Measurements from ENCODE around the gene CLCN6. TPM values are rescaled to one million over a fixed set of nuclear protein-coding genes. Genes with fewer than 3 reads are reported as not detected.

The CLCN6 gene
- total RNA-seq, 1 donor from 2014 or later: 56.3 TPM

DNA sequence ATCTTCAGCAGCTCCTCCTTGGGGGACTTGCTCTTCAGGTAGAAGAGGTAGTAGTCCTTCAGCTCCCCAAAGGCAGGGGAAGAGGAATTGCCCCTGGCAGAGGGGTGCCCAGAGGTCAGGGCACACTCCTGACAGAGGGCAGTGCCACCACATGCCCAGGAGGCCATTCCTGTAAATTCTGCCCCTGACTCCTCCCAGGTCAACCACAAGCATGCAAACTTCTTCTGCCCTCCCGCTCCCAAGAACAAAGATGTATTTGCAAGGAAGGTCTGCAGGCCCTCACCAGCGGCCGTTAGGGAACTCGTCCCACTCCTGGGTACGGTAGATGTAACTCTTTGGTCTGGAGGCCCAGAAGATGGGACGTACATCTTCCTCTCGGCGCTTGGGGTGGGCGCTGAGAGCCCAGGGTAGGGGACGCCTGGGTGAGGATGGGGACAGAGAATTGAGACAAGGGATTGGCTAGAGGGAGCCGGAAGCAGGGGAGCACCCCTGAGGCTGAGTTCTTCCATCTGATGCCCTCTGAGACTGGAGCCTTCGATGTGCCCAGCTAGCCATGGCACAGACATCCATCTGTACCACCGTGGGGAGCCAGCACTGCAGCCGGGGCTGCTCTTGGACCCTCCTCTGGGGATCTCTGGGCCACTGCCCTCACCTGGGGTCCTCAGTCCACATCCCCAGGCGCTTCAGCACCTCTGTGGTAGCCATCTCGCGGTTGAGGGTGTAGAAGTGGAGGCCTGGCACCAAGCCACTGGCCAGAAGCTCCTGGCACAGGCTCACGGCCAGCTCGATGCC is 11.3 kb upstream of the CLCN6 start:
- no peaks in the 10 kb centered on the region for H3K9me3 Mint-ChIP-seq
- TF ChIP-seq, protein P1, sequence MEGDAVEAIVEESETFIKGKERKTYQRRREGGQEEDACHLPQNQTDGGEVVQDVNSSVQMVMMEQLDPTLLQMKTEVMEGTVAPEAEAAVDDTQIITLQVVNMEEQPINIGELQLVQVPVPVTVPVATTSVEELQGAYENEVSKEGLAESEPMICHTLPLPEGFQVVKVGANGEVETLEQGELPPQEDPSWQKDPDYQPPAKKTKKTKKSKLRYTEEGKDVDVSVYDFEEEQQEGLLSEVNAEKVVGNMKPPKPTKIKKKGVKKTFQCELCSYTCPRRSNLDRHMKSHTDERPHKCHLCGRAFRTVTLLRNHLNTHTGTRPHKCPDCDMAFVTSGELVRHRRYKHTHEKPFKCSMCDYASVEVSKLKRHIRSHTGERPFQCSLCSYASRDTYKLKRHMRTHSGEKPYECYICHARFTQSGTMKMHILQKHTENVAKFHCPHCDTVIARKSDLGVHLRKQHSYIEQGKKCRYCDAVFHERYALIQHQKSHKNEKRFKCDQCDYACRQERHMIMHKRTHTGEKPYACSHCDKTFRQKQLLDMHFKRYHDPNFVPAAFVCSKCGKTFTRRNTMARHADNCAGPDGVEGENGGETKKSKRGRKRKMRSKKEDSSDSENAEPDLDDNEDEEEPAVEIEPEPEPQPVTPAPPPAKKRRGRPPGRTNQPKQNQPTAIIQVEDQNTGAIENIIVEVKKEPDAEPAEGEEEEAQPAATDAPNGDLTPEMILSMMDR (conservative IDR thresholded peaks at IDR 0.05): no peak
- H3K27ac Mint-ChIP-seq (ENCODE audit: unreplicated experiment): peak overlapping the region; percentile 12
- H3K4me3 Mint-ChIP-seq: no peak overlapping the region
- no peaks in the 10 kb centered on the region for H3K27me3 Mint-ChIP-seq (ENCODE audit: low read depth)
- DNase-seq (ENCODE audit: low read depth, low spot score): no peak
- no peaks in the 10 kb centered on the region for H3K36me3 Mint-ChIP-seq (ENCODE audit: low read depth)
- H3K4me1 Mint-ChIP-seq: no peaks in the 10 kb centered on the region

- H3K27ac Mint-ChIP-seq (ENCODE audit: unreplicated experiment): no peak overlapping the region
- no peaks in the 10 kb centered on the region for H3K36me3 Mint-ChIP-seq (ENCODE audit: low read depth)
- no peaks in the 10 kb centered on the region for H3K9me3 Mint-ChIP-seq
Observed at GRCh38 chr1:11795238-11795890, 10.6 kb upstream of the CLCN6 start.

DNA sequence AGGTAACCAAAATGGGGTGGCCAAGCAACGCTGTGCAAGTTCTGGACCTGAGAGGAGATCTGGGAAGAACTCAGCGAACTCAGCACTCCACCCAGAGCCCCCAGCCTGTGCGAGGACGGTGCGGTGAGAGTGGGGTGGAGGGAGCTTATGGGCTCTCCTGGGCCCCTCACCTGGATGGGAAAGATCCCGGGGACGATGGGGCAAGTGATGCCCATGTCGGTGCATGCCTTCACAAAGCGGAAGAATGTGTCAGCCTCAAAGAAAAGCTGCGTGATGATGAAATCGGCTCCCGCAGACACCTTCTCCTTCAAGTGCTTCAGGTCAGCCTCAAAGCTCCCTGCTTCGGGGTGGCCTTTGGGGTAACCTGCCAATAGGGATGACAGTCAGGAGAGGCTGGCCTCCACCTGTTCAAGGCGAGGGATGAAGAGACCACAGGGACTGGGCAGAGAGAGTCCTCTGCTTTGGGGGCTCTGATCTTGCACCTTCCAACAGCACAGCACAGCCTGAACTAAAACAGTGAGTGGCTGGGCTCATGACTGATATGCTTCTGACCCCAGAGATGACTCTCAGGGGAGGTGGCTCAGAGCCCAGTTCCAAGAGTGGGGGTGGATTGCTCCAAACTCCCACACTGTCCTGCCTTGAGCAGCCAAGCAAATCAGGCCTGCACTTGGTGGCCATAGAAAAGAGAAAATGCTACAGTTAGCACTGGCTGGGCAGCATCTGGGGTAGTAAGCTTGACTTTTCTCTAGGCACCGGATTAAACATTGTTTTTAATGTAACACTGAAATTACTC is 9.8 kb upstream of the CLCN6 start:
- Mint-ChIP-seq H3K27me3 (ENCODE audit: low read depth) (no peaks in the 10 kb centered on the region), H3K9me3 (no peaks in the 10 kb centered on the region), H3K36me3 (ENCODE audit: low read depth) (no peaks in the 10 kb centered on the region), H3K27ac (ENCODE audit: unreplicated experiment) (no peak overlapping the region), H3K4me3 (no peak overlapping the region), H3K4me1 (no peaks in the 10 kb centered on the region)
- TF ChIP-seq, protein P1 (conservative IDR thresholded peaks at IDR 0.05): no peak
- DNase-seq (ENCODE audit: low read depth, low spot score): no peak

More at GRCh38 chr1:11795238-11795890, 10.6 kb upstream of the CLCN6 start:
- no peaks in the 10 kb centered on the region for H3K27me3 Mint-ChIP-seq (ENCODE audit: low read depth)
- TF ChIP-seq, protein P1 (conservative IDR thresholded peaks at IDR 0.05): no peak
- H3K4me3 Mint-ChIP-seq: no peak overlapping the region
- DNase-seq (ENCODE audit: low read depth, low spot score): no peak
- H3K4me1 Mint-ChIP-seq: no peaks in the 10 kb centered on the region

- no peaks in the 10 kb centered on the region for H3K9me3 Mint-ChIP-seq
- H3K27me3 Mint-ChIP-seq (ENCODE audit: low read depth): no peaks in the 10 kb centered on the region
- H3K27ac Mint-ChIP-seq (ENCODE audit: unreplicated experiment): no peak overlapping the region
- TF ChIP-seq, protein P1 (conservative IDR thresholded peaks at IDR 0.05): no peak
- H3K4me3 Mint-ChIP-seq: peak overlapping the region; percentile 27
- DNase-seq (ENCODE audit: low read depth, low spot score): no peak
- H3K4me1 Mint-ChIP-seq: peaks cover 10% of the 10 kb centered on the region
- no peaks in the 10 kb centered on the region for H3K36me3 Mint-ChIP-seq (ENCODE audit: low read depth)
Observed at GRCh38 chr1:11797525-11798216, 8.3 kb upstream of the CLCN6 start.

DNA sequence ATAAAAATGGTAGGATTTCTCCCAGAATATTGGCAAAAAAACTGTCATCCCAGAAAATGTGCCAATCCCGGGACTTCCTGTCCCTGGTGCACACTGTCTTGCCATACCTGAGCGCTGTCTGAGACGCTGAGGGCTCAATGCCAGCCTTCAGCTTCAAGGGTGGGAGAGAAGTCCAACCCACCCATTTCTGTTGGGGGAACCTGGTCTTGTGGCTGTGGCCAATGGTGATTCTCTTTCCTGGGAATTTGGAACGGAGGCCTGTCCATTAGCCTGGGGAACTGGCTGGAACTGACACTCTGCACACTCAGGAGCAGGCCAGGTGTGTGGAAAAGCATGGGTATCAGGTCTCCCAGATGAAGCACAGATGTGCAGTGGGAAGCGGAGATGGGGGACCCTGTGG is 6.9 kb upstream of the CLCN6 start:
- H3K9me3 Mint-ChIP-seq: no peaks in the 10 kb centered on the region
- H3K27ac Mint-ChIP-seq (ENCODE audit: unreplicated experiment): no peak overlapping the region
- H3K27me3 Mint-ChIP-seq (ENCODE audit: low read depth): no peaks in the 10 kb centered on the region
- no peaks in the 10 kb centered on the region for H3K36me3 Mint-ChIP-seq (ENCODE audit: low read depth)
- TF ChIP-seq, protein P1 (conservative IDR thresholded peaks at IDR 0.05): no peak
- H3K4me3 Mint-ChIP-seq: no peak overlapping the region
- DNase-seq (ENCODE audit: low read depth, low spot score): no peak
- H3K4me1 Mint-ChIP-seq: peaks cover 23% of the 10 kb centered on the region

Data from neural crest cell (in vitro differentiated cells).